HEK293 (cell line): ENCODE data around the gene METAP1D.

Experiments
- CTCF ChIA-PET: fragments of 350-600 bp; formaldehyde crosslinking; extraction: SDS; loops from one replicate; lab custom pipeline; 2021; ENCODE audit warnings: antibody characterized with exemption; lab: Yijun Ruan, JAX
- POLR2A ChIA-PET: fragments of 300-600 bp; formaldehyde crosslinking; extraction: SDS; loops from one replicate; lab custom pipeline; 2020; ENCODE audit warnings: antibody characterized with exemption, inconsistent platforms; lab: Yijun Ruan, JAX
- H3K27ac ChIP-seq: fragments of 200-500 bp; sonication (Bioruptor generic); 2 replicates; pipeline ENCODE4 v1.5.1; 2014; ENCODE audit warnings: low read depth, low read length, control low read depth, inconsistent platforms; ENCODE audit errors: extremely low read depth
- H3K36me3 ChIP-seq, 2 experiments: fragments of 200-500 bp in 1 of 2; sonication (Bioruptor generic) in 1 of 2; 1 replicate in 1 of 2; 2 replicates in 1 of 2; pipeline ENCODE4 v1.5.1; 2014 to 2017; ENCODE audit warnings: inconsistent platforms in 2 of 2, low read length in 2 of 2; ENCODE audit not compliant: control insufficient read depth in 2 of 2, insufficient read depth in 1 of 2
- H3K4me1 ChIP-seq: fragments of 200-500 bp; sonication (Bioruptor generic); 2 replicates; pipeline ENCODE4 v1.5.1; 2014; ENCODE audit warnings: mild to moderate bottlenecking, low read length, inconsistent platforms; ENCODE audit not compliant: control insufficient read depth, insufficient read depth
- H3K4me3 ChIP-seq: 2 replicates; pipeline ENCODE4 v1.5.1; 2011; ENCODE audit warnings: low read depth, mild to moderate bottlenecking, control low read depth, low read length, moderate library complexity
- H3K9me3 ChIP-seq: fragments of 200-500 bp; sonication (Bioruptor generic); 2 replicates; pipeline ENCODE4 v1.5.1; 2014; ENCODE audit warnings: low read depth, low read length, inconsistent platforms; ENCODE audit not compliant: control insufficient read depth, insufficient read depth
- BCL11B ChIP-seq: fragments of 450-650 bp; formaldehyde crosslinking; IDR thresholded peaks from 2 replicates; pipeline ENCODE4 v1.5.1; 2016; ENCODE audit warnings: low read depth, missing biosample characterization, missing genetic modification characterization
- EGR2 ChIP-seq: fragments of 450-650 bp; formaldehyde crosslinking; IDR thresholded peaks from 2 replicates; pipeline ENCODE4 v1.5.1; 2016; ENCODE audit warnings: low read depth, missing biosample characterization, missing genetic modification characterization
- GLI2 ChIP-seq: fragments of 450-650 bp; formaldehyde crosslinking; IDR thresholded peaks from 2 replicates; pipeline ENCODE4; 2017; ENCODE audit warnings: missing biosample characterization, missing genetic modification characterization, low read depth, borderline replicate concordance
- PRDM4 ChIP-seq: fragments of 450-650 bp; formaldehyde crosslinking; IDR thresholded peaks from 2 replicates; pipeline ENCODE4 v1.5.1; 2017; ENCODE audit warnings: missing biosample characterization, missing genetic modification characterization
- TCF7L2 ChIP-seq: IDR thresholded peaks from 2 replicates; pipeline ENCODE4 v1.6.1; 2011; ENCODE audit warnings: low read depth, mild to moderate bottlenecking, inconsistent platforms, low read length, moderate library complexity, borderline replicate concordance
- ZFP37 ChIP-seq: fragments of 450-650 bp; formaldehyde crosslinking; IDR thresholded peaks from 2 replicates; pipeline ENCODE4 v1.5.1; 2016; ENCODE audit warnings: missing biosample characterization, missing genetic modification characterization
- ZNF175 ChIP-seq: fragments of 450-650 bp; formaldehyde crosslinking; IDR thresholded peaks from 2 replicates; pipeline ENCODE4 v1.5.1; 2016; ENCODE audit warnings: missing biosample characterization, missing genetic modification characterization
- ZNF23 ChIP-seq: fragments of 450-650 bp; formaldehyde crosslinking; IDR thresholded peaks from 2 replicates; pipeline ENCODE4 v1.5.1; 2016; ENCODE audit warnings: missing biosample characterization, missing genetic modification characterization, borderline replicate concordance
- ZNF248 ChIP-seq: fragments of 450-650 bp; formaldehyde crosslinking; IDR thresholded peaks from 2 replicates; pipeline ENCODE4 v1.5.1; 2017; ENCODE audit warnings: missing biosample characterization, missing genetic modification characterization
- ZNF366 ChIP-seq: fragments of 450-650 bp; formaldehyde crosslinking; conservative IDR thresholded peaks from 2 replicates; pipeline ENCODE4 v1.5.1; 2016; ENCODE audit warnings: missing biosample characterization, missing genetic modification characterization
- ZNF510 ChIP-seq: fragments of 450-650 bp; formaldehyde crosslinking; IDR thresholded peaks from 2 replicates; pipeline ENCODE4 v1.5.1; 2018; ENCODE audit warnings: mild to moderate bottlenecking, missing genetic modification characterization, missing biosample characterization; ENCODE audit not compliant: insufficient replicate concordance
- ZNF544 ChIP-seq: fragments of 450-650 bp; formaldehyde crosslinking; IDR thresholded peaks from 2 replicates; pipeline ENCODE4 v1.5.0; 2017; ENCODE audit warnings: missing biosample characterization, missing genetic modification characterization
- ZNF549 ChIP-seq: fragments of 450-650 bp; IDR thresholded peaks from 2 replicates; pipeline ENCODE4 v1.5.1; 2018; ENCODE audit warnings: missing biosample characterization, missing genetic modification characterization, mild to moderate bottlenecking, inconsistent platforms, moderate library complexity
- TF ChIP-seq, protein P1 (sequence below): fragments of 450-650 bp; formaldehyde crosslinking; IDR thresholded peaks from 2 replicates; pipeline ENCODE4 v1.5.1; 2016; ENCODE audit warnings: missing biosample characterization, missing genetic modification characterization
- TF ChIP-seq, protein P2 (sequence below): fragments of 450-650 bp; formaldehyde crosslinking; IDR thresholded peaks from 2 replicates; pipeline ENCODE4 v1.5.1; 2016; ENCODE audit warnings: missing biosample characterization, missing genetic modification characterization, low read depth
- TF ChIP-seq, protein P3 (sequence below): fragments of 450-650 bp; formaldehyde crosslinking; IDR thresholded peaks from 2 replicates; pipeline ENCODE4 v1.5.1; 2017; ENCODE audit warnings: missing biosample characterization, missing genetic modification characterization

The METAP1D gene

DNA sequence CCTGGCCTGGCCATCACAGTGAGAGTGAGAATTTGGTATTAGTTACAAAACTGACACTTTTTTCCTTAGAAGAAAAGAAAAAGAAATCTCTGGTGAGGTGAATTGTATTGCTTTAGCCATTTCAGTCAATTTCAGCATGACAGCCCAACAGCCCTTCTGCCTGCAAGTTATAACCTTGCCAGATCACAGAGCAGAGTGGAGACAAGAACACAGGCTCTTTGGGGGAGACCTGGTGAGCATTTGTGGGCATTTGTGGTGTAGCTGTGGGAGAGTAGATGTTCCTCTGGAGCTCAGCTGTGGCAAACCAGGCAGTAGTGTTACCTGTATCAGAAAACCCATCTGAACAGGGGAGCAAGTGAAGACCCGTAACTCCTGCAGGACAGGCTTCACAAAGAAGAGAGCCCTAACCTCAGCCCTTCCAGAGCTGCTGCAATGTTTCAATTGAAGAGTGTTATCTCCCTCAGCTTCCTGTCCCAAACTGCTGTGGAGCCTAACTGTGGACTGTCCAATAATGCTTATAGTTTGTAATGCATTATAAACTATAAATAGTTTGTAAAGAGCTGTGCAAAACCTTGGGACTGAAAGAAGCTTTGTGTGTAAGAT lies 62.8 kb downstream of the METAP1D start:
- H3K27ac ChIP-seq = no peak overlapping the region
- no peak for TF ChIP-seq ZNF366 (tag by site-specific recombination)
- TF ChIP-seq, protein P1, sequence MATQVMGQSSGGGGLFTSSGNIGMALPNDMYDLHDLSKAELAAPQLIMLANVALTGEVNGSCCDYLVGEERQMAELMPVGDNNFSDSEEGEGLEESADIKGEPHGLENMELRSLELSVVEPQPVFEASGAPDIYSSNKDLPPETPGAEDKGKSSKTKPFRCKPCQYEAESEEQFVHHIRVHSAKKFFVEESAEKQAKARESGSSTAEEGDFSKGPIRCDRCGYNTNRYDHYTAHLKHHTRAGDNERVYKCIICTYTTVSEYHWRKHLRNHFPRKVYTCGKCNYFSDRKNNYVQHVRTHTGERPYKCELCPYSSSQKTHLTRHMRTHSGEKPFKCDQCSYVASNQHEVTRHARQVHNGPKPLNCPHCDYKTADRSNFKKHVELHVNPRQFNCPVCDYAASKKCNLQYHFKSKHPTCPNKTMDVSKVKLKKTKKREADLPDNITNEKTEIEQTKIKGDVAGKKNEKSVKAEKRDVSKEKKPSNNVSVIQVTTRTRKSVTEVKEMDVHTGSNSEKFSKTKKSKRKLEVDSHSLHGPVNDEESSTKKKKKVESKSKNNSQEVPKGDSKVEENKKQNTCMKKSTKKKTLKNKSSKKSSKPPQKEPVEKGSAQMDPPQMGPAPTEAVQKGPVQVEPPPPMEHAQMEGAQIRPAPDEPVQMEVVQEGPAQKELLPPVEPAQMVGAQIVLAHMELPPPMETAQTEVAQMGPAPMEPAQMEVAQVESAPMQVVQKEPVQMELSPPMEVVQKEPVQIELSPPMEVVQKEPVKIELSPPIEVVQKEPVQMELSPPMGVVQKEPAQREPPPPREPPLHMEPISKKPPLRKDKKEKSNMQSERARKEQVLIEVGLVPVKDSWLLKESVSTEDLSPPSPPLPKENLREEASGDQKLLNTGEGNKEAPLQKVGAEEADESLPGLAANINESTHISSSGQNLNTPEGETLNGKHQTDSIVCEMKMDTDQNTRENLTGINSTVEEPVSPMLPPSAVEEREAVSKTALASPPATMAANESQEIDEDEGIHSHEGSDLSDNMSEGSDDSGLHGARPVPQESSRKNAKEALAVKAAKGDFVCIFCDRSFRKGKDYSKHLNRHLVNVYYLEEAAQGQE = no peak
- no peak for TF ChIP-seq ZNF544 (tag by site-specific recombination)
- TF ChIP-seq GLI2 = no peak
- no peak for TF ChIP-seq ZNF510
- no peak for TF ChIP-seq ZNF175 (tag by site-specific recombination)
- no peak for TF ChIP-seq ZNF23 (tag by site-specific recombination)
- TF ChIP-seq, protein P2, sequence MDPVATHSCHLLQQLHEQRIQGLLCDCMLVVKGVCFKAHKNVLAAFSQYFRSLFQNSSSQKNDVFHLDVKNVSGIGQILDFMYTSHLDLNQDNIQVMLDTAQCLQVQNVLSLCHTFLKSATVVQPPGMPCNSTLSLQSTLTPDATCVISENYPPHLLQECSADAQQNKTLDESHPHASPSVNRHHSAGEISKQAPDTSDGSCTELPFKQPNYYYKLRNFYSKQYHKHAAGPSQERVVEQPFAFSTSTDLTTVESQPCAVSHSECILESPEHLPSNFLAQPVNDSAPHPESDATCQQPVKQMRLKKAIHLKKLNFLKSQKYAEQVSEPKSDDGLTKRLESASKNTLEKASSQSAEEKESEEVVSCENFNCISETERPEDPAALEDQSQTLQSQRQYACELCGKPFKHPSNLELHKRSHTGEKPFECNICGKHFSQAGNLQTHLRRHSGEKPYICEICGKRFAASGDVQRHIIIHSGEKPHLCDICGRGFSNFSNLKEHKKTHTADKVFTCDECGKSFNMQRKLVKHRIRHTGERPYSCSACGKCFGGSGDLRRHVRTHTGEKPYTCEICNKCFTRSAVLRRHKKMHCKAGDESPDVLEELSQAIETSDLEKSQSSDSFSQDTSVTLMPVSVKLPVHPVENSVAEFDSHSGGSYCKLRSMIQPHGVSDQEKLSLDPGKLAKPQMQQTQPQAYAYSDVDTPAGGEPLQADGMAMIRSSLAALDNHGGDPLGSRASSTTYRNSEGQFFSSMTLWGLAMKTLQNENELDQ (tag by site-specific recombination) = no peak
- no peak for TF ChIP-seq ZNF549
- CTCF ChIA-PET = interaction anchor here (0.7 kb wide), 1 partner anchor 267 kb away, joined by 3 read pairs; no protein-coding TSS in a partner anchor
- POLR2A ChIA-PET = no interaction called here
- no peaks in the 10 kb centered on the region for H3K9me3 ChIP-seq
- no peaks in the 10 kb centered on the region for H3K4me1 ChIP-seq
- no peaks in the 10 kb centered on the region for H3K36me3 ChIP-seq
- no peak overlapping the region for H3K4me3 ChIP-seq

DNA sequence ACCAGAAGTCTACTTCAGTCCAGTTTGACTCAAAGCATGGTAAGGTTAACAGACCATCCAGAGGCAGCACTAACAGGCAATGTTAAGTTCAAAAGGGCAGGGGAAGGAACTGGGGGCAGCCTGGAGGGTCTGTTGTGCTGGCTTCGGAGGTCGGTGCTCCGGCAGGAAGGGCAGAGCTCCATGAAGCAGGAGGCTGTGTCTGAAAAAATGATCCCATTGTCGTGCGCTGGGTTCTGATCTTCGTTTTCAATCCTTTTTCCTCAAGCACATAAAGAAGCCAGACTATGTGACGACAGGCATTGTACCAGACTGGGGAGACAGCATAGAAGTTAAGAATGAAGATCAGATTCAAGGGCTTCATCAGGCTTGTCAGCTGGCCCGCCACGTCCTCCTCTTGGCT lies 63.7 kb downstream of the METAP1D start:
- POLR2A ChIA-PET = no interaction called here
- TF ChIP-seq TCF7L2 (no peak), ZFP37 (tag by site-specific recombination) (no peak), BCL11B (tag by site-specific recombination) (no peak), ZNF248 (no peak), PRDM4 (no peak), EGR2 (tag by site-specific recombination) (no peak), ZNF175 (tag by site-specific recombination) (no peak)
- TF ChIP-seq, protein P3, sequence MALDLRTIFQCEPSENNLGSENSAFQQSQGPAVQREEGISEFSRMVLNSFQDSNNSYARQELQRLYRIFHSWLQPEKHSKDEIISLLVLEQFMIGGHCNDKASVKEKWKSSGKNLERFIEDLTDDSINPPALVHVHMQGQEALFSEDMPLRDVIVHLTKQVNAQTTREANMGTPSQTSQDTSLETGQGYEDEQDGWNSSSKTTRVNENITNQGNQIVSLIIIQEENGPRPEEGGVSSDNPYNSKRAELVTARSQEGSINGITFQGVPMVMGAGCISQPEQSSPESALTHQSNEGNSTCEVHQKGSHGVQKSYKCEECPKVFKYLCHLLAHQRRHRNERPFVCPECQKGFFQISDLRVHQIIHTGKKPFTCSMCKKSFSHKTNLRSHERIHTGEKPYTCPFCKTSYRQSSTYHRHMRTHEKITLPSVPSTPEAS (tag by site-specific recombination) = no peak
- TF ChIP-seq, all 188 proteins: peak for 0
- no peaks in the 10 kb centered on the region for H3K9me3 ChIP-seq
- H3K4me1 ChIP-seq = no peaks in the 10 kb centered on the region
- no peak overlapping the region for H3K4me3 ChIP-seq
- no peak overlapping the region for H3K27ac ChIP-seq
- CTCF ChIA-PET = interaction anchor here (0.8 kb wide), 1 partner anchor 259 kb away, joined by 3 read pairs; no protein-coding TSS in a partner anchor
- H3K36me3 ChIP-seq = no peaks in the 10 kb centered on the region
